GM11168 (cell line): ENCODE data around the gene COQ8A.
"Not testable (repeated sequence)": the region's sequence is repeated elsewhere in the genome, so short reads cannot be mapped to it uniquely, and the experiment has no call there.

Experiments
- in situ Hi-C: fragments of 300-500 bp; cut with MboI; formaldehyde crosslinking; loops from one replicate; pipeline ENCODE4 v1.12.0; 2022; ENCODE audit warnings: low sequenced_read_pairs; ENCODE audit not compliant: unreplicated experiment

Gene COQ8A

GRCh38 chr1:226920446-226920894 is 19.6 kb upstream of the COQ8A start:
- in situ Hi-C loops, result no loop called here

DNA sequence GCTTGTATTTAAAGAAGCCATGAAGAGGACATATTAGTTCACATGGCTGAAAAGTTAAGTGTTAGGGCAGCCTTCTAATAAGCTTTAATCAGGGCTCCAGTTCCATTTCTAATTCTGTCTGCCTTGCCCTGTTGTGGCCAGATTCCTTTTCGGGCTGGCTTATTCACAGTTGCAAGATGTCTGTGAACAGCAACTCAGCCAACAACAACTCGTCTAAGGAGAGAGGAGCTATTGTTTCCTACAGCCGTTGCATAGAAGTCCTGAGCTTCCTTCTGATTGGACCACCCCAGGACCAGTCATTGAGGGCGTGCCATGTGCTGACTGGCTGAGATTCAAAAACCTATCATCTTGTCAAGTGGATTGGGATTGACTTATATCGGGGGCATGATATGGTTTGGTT is 18.6 kb upstream of the COQ8A start:
- in situ Hi-C loops, result no loop called here

GRCh38 chr1:226929260-226930111 is 10.6 kb upstream of the COQ8A start:
- in situ Hi-C loops, result not testable (repeated sequence)

DNA sequence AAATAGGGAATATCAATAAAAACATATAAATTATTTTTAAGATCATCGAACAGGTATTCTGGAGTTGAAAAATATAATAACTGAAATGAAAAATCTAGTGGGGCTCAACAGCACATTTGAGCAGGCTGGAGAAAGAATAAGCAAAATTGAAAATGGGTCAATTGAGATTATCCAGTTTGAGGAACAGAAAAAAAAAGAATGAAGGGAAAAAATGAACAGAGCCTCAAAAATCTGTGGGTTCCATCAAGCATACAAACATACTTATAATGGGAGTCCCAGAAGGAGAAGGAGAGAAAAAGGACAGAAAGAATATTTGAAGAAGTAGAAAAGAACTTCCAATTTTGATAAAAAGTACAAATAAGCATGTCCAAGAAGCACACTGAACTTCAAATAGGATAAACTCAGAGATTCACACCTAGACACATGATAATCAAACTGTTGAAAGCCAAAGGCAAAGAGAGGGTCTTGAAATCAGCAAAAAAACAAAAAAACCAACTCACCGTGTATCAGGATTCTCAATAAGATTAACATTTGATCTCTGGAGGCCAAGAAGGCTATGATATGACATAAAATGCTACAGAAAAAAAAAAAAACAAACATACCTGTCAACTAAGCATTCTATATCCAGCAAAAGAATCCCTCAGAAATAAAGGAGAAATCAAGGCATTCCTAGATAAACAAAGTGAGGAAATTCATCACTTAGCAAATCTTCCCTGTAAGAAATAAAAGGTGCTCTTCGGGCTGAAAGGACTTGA is 5.4 kb upstream of the COQ8A start:
- in situ Hi-C loops, result no loop called here

- in situ Hi-C loops, result no loop called here
Observed at GRCh38 chr1:226937940-226938725, 2.0 kb upstream of the COQ8A start.

DNA sequence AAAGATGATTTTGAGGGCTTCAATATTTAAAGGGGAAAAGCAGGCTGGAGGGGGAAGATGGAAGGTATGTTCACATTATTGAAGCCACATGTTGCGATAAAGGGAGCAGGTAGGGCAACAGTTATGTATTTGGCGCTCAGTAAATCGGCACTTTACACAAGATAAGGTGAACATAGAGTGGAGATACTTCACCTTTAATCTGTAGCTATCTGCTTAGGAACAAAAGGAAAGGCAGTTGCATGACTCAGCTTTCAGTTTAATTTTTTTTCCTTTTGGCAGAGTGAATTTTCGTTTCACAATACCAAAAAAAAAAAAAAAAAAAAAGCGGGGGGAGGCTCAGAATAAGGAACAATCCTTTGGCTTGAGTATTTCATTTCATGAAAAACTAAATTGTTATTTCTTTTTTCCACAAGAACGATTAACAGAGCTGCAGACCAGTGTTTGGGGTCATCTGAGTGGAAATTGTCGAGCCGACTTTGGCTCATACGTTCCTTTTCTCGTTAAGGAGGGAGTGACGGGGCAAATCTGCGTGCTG is 1.1 kb upstream of the COQ8A start:
- in situ Hi-C loops, result no loop called here

DNA sequence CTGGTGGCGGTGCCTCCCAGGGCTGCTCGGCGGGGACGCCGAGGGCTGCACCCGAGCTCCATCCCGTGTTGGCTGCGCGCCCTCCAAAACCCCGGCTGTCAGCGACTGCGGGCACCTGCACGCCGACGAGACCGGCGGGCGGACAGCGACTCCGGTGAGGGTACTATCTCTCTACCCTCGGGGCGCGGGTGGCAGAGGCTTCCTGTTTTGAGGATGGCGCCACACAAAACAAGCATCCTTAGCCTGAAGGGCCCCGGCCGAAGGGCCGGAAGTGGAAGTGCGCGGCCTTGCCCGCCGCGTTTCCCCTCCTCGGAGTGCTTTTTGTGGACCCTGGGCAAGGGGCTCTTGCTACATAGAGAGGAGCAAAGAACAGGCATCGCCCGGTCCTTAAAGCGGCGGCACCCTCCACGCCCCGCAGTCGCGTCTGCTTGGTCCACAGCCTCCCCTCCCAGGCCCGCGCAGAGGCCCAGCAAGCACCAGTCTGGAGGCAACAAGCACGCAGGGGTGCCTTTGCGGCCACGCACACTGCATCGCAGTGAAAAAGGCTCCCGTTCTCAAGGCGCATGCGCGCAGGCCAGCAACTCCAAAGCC is 561 bp upstream of the COQ8A start:
- in situ Hi-C loops, result no loop called here

DNA sequence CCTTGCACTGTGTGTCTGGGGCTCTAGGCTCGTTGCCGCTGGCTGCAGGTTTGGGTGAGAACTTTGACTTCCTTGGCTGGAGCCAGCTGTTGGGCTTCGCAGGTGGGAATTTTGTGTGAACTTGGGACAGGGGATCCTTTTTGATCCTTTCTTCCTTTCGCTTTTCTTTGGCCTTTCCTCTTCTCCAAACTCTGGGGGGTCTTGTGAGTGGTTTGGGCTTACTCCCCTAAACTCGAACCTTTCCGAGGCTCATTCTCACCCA is 643 bp downstream of the COQ8A start:
- in situ Hi-C loops, result no loop called here

DNA sequence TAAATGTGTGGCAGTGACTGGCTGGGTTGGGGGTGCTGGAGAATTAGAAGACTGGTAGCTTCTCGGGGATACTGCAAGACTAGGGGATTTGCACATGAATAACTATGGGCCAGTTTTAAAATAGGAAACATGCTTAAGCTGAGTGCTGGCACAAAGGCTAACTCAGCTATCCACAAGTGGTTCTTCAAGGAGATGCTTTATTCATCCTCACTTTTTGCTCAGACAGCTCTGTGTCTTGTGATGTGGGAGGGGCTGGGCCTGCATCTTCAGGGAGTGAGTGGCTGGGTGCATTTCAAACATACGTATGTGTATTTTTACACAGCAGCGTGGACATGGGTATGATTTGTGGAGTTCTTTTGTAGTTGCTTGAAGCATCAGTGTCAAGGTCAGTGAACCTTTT is 2.3 kb downstream of the COQ8A start:
- in situ Hi-C loops, result no loop called here

DNA sequence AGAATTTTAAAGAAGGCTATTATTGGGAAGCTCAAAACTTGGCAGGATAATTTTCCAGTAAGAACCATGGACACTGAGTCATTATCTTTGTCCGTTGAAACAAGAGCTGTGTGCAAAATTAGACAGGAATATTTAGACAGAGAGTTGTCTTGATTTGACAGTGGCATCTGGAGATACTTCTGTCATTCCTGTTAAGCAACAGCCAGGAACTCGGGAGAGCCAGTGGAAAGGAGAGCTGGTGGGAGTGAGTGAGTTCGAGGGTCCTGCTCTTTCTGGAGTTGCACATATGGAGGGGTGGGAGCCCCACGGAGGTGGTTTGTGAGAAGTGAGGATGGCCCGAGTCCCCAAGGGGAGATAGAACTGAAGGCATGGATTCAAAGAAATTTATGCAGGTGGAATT is 3.1 kb downstream of the COQ8A start:
- in situ Hi-C loops, result no loop called here

GRCh38 chr1:226943927-226944326 is 3.8 kb downstream of the COQ8A start:
- in situ Hi-C loops, result no loop called here

DNA sequence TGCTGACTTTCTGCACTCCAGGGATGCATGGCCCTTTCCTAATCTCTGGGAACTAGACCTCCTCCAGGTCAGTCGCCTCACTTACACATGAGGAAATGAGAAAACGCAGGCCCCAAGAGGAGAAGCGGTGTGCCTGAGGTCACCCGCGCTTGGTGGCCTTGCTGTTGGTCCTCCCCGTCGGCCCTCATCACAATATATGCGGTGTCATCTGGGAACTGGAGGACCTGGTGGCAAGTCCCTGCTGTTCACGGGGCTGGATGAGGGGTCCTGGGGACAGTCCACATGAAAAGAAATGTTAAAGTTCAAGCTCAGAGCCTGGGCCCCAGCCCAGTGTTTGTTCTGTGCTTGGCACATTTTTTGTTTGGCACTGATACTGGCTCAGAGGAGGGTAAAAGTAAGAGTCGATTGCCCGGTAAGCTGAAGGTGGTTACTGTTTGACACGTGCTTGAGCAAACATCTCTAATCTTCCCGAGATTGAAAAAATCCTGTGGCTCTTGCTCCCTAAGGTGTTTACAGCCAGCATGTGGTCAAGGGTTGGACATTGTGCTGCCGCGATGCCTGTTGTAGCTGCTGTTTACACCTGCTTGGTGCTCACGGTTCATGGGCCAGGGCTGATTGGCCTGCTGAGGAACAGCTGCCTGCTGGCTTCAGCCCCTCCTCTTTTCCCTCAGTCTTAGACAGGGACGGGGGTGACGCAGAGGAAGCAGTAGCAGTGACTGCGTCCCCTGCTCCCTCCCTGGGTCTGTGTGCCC is 5.2 kb downstream of the COQ8A start:
- in situ Hi-C loops, result no loop called here

- in situ Hi-C loops, result no loop called here
Observed at GRCh38 chr1:226945858-226946245, 5.8 kb downstream of the COQ8A start.

GRCh38 chr1:226946285-226946684 is 6.2 kb downstream of the COQ8A start:
- in situ Hi-C loops, result no loop called here

- in situ Hi-C loops, result no loop called here
Observed at GRCh38 chr1:226946841-226947240, 6.7 kb downstream of the COQ8A start.

DNA sequence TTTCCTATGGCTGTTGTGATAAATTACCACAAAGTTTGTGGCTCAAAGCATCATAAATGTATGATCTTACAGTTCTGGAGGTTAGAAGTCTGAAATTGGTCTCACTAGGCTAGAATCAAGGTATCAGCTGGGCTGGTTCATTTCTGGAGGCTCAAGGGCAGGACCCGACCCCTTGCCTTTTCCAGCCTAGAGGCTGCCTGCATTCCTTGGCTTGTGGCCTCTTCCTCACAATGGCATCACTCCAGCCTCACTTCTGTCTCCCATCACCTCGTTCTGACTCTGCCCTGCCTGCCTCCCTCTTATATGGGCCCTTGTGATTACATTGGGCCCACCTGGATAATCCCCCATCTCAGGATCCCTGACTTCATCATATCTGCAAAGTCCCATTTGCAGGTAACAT is 8.0 kb downstream of the COQ8A start:
- in situ Hi-C loops, result no loop called here

- in situ Hi-C loops, result no loop called here
Observed at GRCh38 chr1:226948480-226948879, 8.4 kb downstream of the COQ8A start.

GRCh38 chr1:226948996-226949395 is 8.9 kb downstream of the COQ8A start:
- in situ Hi-C loops, result no loop called here

GRCh38 chr1:226949401-226949800 is 9.3 kb downstream of the COQ8A start:
- in situ Hi-C loops, result no loop called here

GRCh38 chr1:226950316-226950715 is 10.2 kb downstream of the COQ8A start:
- in situ Hi-C loops, result no loop called here
